D721Med (cell line): Measurements from ENCODE around the gene PSME3IP1.

Experiments used
- DNase-seq: peaks from one replicate; pipeline ENCODE4 v3.0.0; 2011; ENCODE audit warnings: low spot score; ENCODE audit not compliant: insufficient read length
- FAIRE-seq: peaks from 2 replicates; lab custom pipeline; 2011; peaks lifted over from hg19 to GRCh38; lab: Jason Lieb, UNC
- CTCF ChIP-seq: IDR thresholded peaks from 2 replicates; pipeline ENCODE4 v1.5.1; 2012; ENCODE audit warnings: mild to moderate bottlenecking, control low read depth; ENCODE audit not compliant: insufficient read depth; ENCODE audit errors: missing control alignments

The PSME3IP1 gene

DNA sequence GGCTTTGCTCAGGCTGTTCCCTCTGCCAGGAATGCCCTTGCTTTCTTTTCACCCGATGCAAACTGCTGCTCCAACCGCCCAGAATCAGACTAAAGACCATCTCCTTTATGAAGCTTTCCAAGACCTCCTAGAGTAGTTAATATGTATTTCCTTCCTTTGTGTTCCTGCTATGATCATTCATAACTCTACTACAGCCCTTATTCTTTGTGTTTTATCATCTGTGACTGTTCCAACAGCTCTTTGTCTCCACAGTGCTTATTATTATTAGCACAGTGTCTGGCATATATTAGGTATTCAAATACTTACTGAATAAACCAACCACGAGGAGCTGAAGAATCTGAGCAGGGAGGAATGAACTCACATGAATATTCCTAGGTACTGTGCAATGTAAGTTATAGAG lies 7.6 kb downstream of the PSME3IP1 start:
- DNase-seq (no peak), FAIRE-seq (no peak)
- TF ChIP-seq CTCF = no peak

GRCh38 chr16:57175896-57176295 lies 9.9 kb downstream of the PSME3IP1 start:
- DNase-seq (no peak), FAIRE-seq (no peak)
- no peak for TF ChIP-seq CTCF

DNA sequence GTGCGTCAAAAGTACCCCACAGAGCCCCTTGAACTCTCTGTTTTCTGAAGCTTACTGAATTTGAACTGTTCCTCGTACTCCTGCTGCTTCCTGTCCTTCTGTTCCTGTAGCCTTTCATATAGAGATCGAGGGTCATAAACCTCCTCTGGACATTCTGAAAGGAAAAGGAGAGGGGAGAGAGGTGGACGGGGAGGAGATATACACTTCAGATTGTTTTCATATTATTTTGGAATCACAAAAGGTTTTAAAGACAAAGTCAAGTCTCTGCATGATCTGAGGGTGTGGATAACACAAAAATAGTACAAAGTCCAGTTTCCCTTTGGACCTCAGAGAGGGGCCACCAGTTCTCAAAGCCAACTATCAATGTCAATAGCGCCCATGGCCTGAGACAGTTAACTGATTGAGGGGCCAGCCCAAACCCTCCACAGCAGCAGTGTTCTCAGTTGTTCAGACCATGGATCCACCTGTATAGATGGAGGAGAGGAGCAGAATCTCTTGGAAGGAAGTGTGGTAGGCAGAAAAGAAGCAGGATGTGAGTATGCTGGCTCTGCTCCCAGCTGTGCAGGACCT lies 13.0 kb downstream of the PSME3IP1 start:
- TF ChIP-seq CTCF = no peak
- no peak for FAIRE-seq
- no peak for DNase-seq

- no peak for FAIRE-seq
- TF ChIP-seq CTCF = no peak
These were observed 16.5 kb downstream of the PSME3IP1 start for GRCh38 chr16:57169327-57169726.

DNA sequence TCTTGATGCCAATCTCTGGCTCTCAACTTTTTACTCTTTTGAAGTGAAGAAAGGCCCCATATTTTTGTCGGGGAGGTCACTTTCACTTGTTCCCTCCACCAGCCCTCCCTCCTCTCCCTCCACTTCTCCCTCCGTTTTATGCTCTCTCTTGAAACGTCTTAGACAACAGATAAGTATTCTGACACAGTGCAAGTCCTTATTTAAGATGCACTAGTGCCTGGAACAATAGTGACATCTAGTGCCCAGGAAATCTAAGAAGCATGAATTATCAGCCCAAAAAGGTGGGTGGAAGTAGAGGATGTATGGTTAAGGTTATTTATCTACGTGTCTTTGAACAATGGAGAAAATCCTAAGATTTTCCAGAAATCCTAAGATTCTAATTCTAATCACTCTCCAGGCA lies 17.9 kb downstream of the PSME3IP1 start:
- DNase-seq (no peak), FAIRE-seq (no peak)
- TF ChIP-seq CTCF = peak; percentile 57

More at GRCh38 chr16:57169327-57169726, 16.5 kb downstream of the PSME3IP1 start:
- DNase-seq = no peak

DNA sequence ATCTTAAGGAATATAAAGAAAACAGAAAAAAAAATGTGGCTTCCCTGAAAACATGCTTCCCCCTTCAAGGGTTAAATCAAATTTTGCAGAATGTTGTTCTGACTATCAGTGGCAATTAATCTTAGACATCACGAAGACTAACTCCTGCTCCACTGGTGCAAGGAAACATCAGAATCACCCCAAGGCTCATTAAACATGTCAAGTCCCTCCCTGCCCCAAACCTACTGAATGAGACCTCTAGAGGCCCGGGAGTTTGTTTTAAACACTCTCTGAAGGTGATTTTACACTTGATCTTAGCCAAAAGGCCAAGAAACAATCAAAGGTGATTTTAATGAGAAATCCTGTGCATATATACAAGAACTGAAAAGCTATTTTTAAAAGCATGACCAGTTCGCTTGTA lies 18.3 kb downstream of the PSME3IP1 start:
- no peak for TF ChIP-seq CTCF
- DNase-seq (no peak), FAIRE-seq (no peak)

DNA sequence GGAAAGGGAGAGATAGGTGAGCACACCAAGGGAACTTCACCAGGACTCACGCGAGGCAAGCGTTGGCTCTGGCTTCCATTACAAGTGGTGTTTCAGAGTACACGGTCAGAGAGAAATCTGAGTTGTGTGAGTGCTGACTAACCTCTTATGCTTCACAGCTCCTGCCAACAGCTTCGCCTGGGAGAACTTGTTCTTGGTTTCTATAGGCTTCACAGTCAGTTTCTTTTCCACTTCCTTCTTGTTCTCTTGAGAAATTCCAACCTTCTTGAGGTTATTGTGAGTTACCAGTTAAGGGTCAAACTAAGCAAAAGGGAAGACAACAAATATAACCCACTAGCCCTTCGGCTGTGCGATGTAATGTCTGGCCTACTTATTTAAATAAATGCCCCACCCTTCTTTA lies 18.9 kb downstream of the PSME3IP1 start:
- no peak for FAIRE-seq
- no peak for TF ChIP-seq CTCF
- no peak for DNase-seq
